ENCODE results near the gene HMGCS1. TPM values are rescaled to one million over a fixed set of nuclear protein-coding genes. Genes with fewer than 3 reads are reported as not detected.
"Not testable (repeated sequence)": the region's sequence is repeated elsewhere in the genome, so short reads cannot be mapped to it uniquely, and the experiment has no call there.

HMGCS1 gene
- total RNA-seq, 4 donors from 2014 or later: 11.1 to 19.9 (median 12.7) TPM

DNA sequence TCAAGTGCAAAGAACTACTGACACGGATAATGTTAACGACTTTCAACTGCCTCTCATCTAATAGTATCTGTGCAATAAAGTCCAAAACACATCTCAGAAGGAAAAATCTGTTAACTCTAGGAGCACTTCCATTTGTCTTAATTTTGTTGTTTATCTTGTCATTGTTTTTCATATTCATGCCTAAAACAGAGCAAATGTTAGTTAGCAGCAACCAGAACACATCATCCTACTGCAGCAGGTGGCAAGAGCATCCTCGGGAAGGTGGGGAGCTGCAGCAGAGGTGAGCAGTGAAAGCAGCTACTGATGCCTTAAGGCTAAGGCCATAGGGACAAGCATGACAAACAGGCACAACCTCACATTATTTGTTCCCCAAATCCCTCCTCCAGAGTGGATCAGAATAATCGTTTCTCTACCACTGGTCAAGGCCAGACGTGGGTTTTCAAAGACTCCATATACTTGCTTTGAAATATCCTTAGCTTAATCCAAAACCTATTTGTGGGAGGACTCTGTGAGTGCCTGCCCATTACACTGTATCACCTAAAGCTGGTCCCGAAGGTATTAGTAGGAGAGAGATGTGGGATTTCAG lies 1.0 kb downstream of the HMGCS1 start:
- peak overlapping the region in 3 of 4 donors; percentile 90 to 93 (median 92) for H3K27ac ChIP-seq (replicated peaks in 1 of 4)
- peak overlapping the region; percentile 76 to 94 (median 90) for H3K4me3 ChIP-seq
- WGBS: 20% methylated on average over 6 of the region's 6 CpGs
- H3K9me3 ChIP-seq: no peaks in the 10 kb centered on the region
- no peaks in the 10 kb centered on the region for H3K27me3 ChIP-seq
- no peaks in the 10 kb centered on the region for H3K36me3 ChIP-seq
- peaks cover 19 to 49% (median 38%) of the 10 kb centered on the region in 4 donors for H3K4me1 ChIP-seq
- intact Hi-C loops (cut with DNase I): loop anchor here (5.0 to 10.0 kb wide), 4 partner anchors 75 to 190 kb away; partner anchors contain the start of genes NIM1K, TMEM267 and ZNF131
- TF ChIP-seq, protein P1, sequence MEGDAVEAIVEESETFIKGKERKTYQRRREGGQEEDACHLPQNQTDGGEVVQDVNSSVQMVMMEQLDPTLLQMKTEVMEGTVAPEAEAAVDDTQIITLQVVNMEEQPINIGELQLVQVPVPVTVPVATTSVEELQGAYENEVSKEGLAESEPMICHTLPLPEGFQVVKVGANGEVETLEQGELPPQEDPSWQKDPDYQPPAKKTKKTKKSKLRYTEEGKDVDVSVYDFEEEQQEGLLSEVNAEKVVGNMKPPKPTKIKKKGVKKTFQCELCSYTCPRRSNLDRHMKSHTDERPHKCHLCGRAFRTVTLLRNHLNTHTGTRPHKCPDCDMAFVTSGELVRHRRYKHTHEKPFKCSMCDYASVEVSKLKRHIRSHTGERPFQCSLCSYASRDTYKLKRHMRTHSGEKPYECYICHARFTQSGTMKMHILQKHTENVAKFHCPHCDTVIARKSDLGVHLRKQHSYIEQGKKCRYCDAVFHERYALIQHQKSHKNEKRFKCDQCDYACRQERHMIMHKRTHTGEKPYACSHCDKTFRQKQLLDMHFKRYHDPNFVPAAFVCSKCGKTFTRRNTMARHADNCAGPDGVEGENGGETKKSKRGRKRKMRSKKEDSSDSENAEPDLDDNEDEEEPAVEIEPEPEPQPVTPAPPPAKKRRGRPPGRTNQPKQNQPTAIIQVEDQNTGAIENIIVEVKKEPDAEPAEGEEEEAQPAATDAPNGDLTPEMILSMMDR (IDR thresholded peaks at IDR 0.05): no peak
- TF ChIP-seq POLR2A (IDR thresholded peaks at IDR 0.05; ENCODE audit: low read depth) (no peak), POLR2AphosphoS5 (IDR thresholded peaks at IDR 0.05) (no peak), EP300 (IDR thresholded peaks at IDR 0.05) (no peak)
- DNase-seq (ENCODE audit: extremely low spot score): no peak

GRCh38 chr5:43309637-43310036 lies 3.6 kb downstream of the HMGCS1 start:
- intact Hi-C loops (cut with DNase I): loop anchor here (5.0 to 10.0 kb wide), 4 partner anchors 78 to 187 kb away; partner anchors contain the start of genes NIM1K, TMEM267 and ZNF131
- Histone ChIP-seq H3K9me3 (no peaks in the 10 kb centered on the region), H3K4me1 (peaks cover 19 to 54% (median 38%) of the 10 kb centered on the region in 4 donors), H3K4me3 (no peak overlapping the region), H3K27ac (replicated peaks in 1 of 4) (no peak overlapping the region), H3K27me3 (no peaks in the 10 kb centered on the region), H3K36me3 (no peaks in the 10 kb centered on the region)
- DNase-seq (ENCODE audit: extremely low spot score): no peak
- no peak for TF ChIP-seq POLR2AphosphoS5 (IDR thresholded peaks at IDR 0.05)
- TF ChIP-seq, protein P1 (IDR thresholded peaks at IDR 0.05): no peak
- no peak for TF ChIP-seq EP300 (IDR thresholded peaks at IDR 0.05)
- no peak for TF ChIP-seq POLR2A (IDR thresholded peaks at IDR 0.05; ENCODE audit: low read depth)

DNA sequence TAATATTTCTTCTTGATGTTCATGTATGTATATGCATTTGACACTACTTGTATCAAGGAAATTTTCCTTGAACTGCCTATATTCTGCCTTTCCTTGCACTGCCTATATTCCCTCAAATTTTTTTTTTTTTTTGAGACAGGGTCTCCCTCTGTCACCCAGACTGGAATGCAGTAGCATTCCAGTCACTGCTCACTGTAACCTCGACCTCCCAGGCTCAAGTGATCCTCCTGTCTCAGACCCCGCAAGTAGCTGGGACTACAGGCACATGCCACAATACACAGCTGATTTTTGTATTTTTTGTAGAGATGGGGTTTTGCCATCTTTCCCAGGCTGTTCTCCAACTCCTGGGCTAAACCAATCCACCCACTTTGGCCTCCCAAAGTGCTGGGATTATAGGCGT lies 4.1 kb downstream of the HMGCS1 start:
- no peaks in the 10 kb centered on the region for H3K27me3 ChIP-seq
- intact Hi-C loops (cut with DNase I): no loop called here
- H3K9me3 ChIP-seq: no peaks in the 10 kb centered on the region
- H3K36me3 ChIP-seq: no peaks in the 10 kb centered on the region
- 86% methylated on average over 3 of the region's 3 CpGs for WGBS
- H3K27ac ChIP-seq (replicated peaks in 1 of 4): no peak overlapping the region
- no peak for DNase-seq (ENCODE audit: extremely low spot score)
- peaks cover 20 to 51% (median 39%) of the 10 kb centered on the region in 4 donors for H3K4me1 ChIP-seq
- H3K4me3 ChIP-seq: no peak overlapping the region
- TF ChIP-seq, protein P1 (IDR thresholded peaks at IDR 0.05): no peak

GRCh38 chr5:43306954-43307353 lies 6.3 kb downstream of the HMGCS1 start:
- WGBS: 90% methylated on average over 5 of the region's 5 CpGs
- intact Hi-C loops (cut with DNase I); H3K27ac ChIP-seq (replicated peaks in 1 of 4): not testable (repeated sequence)

GRCh38 chr5:43305948-43306565 lies 7.2 kb downstream of the HMGCS1 start:
- H3K9me3 ChIP-seq: no peaks in the 10 kb centered on the region
- no peaks in the 10 kb centered on the region for H3K27me3 ChIP-seq
- WGBS: 65% methylated on average over 1 of the region's 1 CpG
- peaks cover 18 to 43% (median 32%) of the 10 kb centered on the region in 4 donors for H3K4me1 ChIP-seq
- TF ChIP-seq POLR2AphosphoS5 (IDR thresholded peaks at IDR 0.05) (no peak), POLR2A (IDR thresholded peaks at IDR 0.05; ENCODE audit: low read depth) (no peak), EP300 (IDR thresholded peaks at IDR 0.05) (no peak)
- TF ChIP-seq, protein P1 (IDR thresholded peaks at IDR 0.05): peak; percentile 50 to 66 (median 57)
- no peak for DNase-seq (ENCODE audit: extremely low spot score)
- intact Hi-C loops (cut with DNase I): no loop called here
- H3K4me3 ChIP-seq: no peak overlapping the region
- no peaks in the 10 kb centered on the region for H3K36me3 ChIP-seq
- H3K27ac ChIP-seq (replicated peaks in 1 of 4): no peak overlapping the region

More at GRCh38 chr5:43306954-43307353, 6.3 kb downstream of the HMGCS1 start:
- not testable (repeated sequence) for H3K4me3 ChIP-seq; DNase-seq (ENCODE audit: extremely low spot score); H3K9me3 ChIP-seq; H3K36me3 ChIP-seq; H3K27me3 ChIP-seq
- H3K4me1 ChIP-seq: peaks cover 22 to 46% (median 34%) of the 10 kb centered on the region in 4 donors
